ENCODE measurements around the gene PTPN14.

DNA sequence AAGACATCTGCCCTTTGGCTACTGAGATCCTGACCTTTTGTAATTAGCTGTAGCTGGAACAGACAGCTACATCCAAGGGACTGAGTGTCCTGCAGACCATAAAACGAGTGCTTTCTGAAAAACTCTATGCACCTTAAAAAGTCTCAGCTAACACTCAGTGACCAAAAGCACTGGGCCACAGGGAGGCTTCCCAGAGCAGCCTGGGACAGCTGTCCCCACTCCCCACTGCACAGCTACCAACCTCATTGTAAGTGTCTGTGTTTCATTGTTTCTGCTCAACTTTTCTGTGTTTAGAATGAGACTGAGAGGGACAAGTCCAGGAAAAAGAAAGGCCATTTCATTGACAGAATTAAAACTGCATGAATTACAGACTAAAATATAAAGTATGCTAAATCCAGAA lies 189.8 kb downstream of the PTPN14 start:
- TF ChIP-seq, protein P1, sequence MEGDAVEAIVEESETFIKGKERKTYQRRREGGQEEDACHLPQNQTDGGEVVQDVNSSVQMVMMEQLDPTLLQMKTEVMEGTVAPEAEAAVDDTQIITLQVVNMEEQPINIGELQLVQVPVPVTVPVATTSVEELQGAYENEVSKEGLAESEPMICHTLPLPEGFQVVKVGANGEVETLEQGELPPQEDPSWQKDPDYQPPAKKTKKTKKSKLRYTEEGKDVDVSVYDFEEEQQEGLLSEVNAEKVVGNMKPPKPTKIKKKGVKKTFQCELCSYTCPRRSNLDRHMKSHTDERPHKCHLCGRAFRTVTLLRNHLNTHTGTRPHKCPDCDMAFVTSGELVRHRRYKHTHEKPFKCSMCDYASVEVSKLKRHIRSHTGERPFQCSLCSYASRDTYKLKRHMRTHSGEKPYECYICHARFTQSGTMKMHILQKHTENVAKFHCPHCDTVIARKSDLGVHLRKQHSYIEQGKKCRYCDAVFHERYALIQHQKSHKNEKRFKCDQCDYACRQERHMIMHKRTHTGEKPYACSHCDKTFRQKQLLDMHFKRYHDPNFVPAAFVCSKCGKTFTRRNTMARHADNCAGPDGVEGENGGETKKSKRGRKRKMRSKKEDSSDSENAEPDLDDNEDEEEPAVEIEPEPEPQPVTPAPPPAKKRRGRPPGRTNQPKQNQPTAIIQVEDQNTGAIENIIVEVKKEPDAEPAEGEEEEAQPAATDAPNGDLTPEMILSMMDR (IDR thresholded peaks at IDR 0.05) = no peak
- TF ChIP-seq POLR2A (IDR thresholded peaks at IDR 0.05) = no peak
